GM12873 (cell line): ENCODE results near the gene RNF213.

Experiments
- TF ChIP-seq, protein P1 (sequence below): IDR thresholded peaks from 2 replicates; pipeline ENCODE4 v1.5.1; 2012; ENCODE audit warnings: low read depth, mild to moderate bottlenecking, moderate library complexity, low read length, control low read depth; ENCODE audit not compliant: insufficient read depth; ENCODE audit errors: missing control alignments

Gene RNF213

DNA sequence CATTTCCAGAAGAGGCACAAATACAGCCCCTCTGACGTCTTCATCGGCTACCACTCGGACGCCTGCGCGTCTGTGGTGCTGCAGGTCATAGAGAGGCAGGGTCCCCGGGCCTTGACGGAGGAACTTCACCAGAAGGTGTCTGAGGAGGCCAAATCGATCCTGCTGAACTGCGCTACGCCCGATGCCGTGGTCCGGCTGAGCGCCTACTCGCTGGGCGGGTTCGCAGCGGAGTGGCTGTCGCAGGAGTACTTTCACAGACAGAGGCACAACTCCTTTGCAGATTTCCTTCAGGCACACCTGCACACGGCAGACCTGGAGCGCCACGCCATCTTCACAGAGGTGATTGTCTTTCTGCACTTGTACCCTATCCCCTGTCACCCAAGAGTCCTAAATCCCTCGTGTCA lies 87.3 kb downstream of the RNF213 start:
- TF ChIP-seq, protein P1, sequence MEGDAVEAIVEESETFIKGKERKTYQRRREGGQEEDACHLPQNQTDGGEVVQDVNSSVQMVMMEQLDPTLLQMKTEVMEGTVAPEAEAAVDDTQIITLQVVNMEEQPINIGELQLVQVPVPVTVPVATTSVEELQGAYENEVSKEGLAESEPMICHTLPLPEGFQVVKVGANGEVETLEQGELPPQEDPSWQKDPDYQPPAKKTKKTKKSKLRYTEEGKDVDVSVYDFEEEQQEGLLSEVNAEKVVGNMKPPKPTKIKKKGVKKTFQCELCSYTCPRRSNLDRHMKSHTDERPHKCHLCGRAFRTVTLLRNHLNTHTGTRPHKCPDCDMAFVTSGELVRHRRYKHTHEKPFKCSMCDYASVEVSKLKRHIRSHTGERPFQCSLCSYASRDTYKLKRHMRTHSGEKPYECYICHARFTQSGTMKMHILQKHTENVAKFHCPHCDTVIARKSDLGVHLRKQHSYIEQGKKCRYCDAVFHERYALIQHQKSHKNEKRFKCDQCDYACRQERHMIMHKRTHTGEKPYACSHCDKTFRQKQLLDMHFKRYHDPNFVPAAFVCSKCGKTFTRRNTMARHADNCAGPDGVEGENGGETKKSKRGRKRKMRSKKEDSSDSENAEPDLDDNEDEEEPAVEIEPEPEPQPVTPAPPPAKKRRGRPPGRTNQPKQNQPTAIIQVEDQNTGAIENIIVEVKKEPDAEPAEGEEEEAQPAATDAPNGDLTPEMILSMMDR: no peak

GRCh38 chr17:80348551-80349150 lies 88.0 kb downstream of the RNF213 start:
- TF ChIP-seq, protein P1: no peak

GRCh38 chr17:80349151-80349651 lies 88.5 kb downstream of the RNF213 start:
- TF ChIP-seq, protein P1: no peak

- TF ChIP-seq, protein P1: no peak
Measured at GRCh38 chr17:80349751-80350150, 89.1 kb downstream of the RNF213 start.

DNA sequence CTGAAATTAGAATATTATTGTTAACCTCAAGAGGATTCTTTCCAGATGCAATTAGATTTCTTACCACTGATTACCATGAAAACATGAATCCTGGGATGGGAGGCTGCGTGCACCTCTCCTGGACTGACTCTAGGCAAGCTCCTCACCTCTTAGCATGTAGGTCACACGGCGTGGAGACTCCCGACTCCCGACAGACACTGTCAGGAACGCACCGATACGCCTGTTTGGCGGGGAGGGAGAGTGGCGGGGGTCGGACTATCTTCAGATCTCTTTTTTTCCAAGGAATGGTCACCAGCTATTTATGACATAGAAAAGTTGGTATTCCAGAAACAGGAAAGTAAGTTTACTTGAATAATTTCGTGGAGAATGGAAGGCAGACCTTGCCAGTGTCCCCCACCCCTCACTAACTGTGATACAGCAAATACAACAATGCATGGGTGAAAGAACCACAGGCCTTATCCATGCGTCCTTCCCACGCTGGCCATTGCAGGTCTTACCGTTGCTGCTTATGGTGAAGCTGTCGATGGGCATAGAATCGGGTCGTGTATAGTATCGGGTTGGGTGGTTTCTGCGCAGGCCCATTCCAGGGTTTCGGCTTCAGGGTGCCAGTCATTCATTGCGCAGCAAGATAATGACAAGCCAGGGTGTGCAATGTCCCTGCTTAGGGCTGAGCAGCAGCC lies 91.7 kb downstream of the RNF213 start:
- TF ChIP-seq, protein P1: no peak

DNA sequence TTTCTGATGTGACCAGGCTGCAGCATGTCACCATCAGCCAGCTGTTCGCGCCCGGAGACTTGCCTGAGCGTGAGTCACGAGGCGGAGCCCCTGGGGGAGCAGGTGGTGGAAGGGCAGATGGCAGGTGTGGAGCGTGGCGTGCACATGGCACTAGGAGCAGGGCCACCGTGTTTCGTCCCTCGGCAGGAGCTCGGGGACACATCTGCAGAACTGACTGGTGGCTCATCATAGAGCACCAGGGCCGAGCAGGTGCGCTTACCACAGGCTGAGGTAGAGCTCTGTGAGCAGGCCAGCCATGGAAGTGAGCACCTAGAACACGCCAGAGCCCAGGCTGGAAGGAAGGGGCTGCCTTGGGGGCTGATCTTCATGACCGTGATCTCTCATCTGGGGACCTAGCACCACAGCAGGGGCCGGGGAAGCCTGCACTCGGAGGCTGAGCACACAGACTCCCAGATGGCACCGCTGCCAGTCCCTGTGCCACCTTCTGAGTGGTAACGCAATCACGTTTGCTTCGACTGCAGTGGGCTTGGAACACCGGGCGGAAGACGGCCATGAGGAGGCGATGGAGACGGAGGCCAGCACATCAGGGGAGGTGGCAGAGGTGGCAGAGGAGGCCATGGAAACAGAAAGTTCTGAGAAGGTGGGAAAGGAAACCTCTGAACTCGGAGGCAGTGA lies 92.5 kb downstream of the RNF213 start:
- TF ChIP-seq, protein P1: no peak

- TF ChIP-seq, protein P1: no peak
Measured at GRCh38 chr17:80353718-80354275, 93.1 kb downstream of the RNF213 start.
